Activated CD4-positive, alpha-beta T cell treated with anti-CD3 and anti-CD28 coated beads, Interleukin-2, amount 10 ng/mL, durations not matched to agents 7 days and 5 days (primary cell): ENCODE results near the gene CYP24A1. TPM values are rescaled to one million over a fixed set of nuclear protein-coding genes. Genes with fewer than 3 reads are reported as not detected.
"Not testable (repeated sequence)": the region's sequence is repeated elsewhere in the genome, so short reads cannot be mapped to it uniquely, and the experiment has no call there.

Source experiments
- CTCF ChIA-PET: fragments of 350-600 bp; sonication (Branson Sonifier 250); formaldehyde crosslinking; loops from one replicate; lab custom pipeline; 2021; ENCODE audit warnings: antibody characterized with exemption; lab: Charles Lee
- POLR2A ChIA-PET: fragments of 350-600 bp; sonication (Branson Sonifier 250); formaldehyde crosslinking; loops from one replicate; lab custom pipeline; 2021; ENCODE audit warnings: antibody characterized with exemption; lab: Charles Lee
- DNase-seq: peaks from one replicate; pipeline ENCODE4 v3.0.0-alpha.2; 2020
- H3K27ac Mint-ChIP-seq: one replicate; pipeline ENCODE4 v1.8.0; 2021; ENCODE audit warnings: mild to moderate bottlenecking, moderate library complexity, mixed read lengths
- H3K27me3 Mint-ChIP-seq: one replicate; pipeline ENCODE4 v1.8.0; 2021; ENCODE audit warnings: mixed read lengths
- H3K36me3 Mint-ChIP-seq: one replicate; pipeline ENCODE4 v1.8.0; 2021; ENCODE audit warnings: low read depth, mixed read lengths
- H3K4me1 Mint-ChIP-seq: one replicate; pipeline ENCODE4 v1.8.0; 2021; ENCODE audit warnings: mixed read lengths
- H3K4me3 Mint-ChIP-seq: one replicate; pipeline ENCODE4 v1.8.0; 2021; ENCODE audit warnings: mild to moderate bottlenecking, moderate library complexity, mixed read lengths
- H3K9me3 Mint-ChIP-seq: one replicate; pipeline ENCODE4 v1.8.0; 2021; ENCODE audit warnings: mixed read lengths
- total RNA-seq, 2 experiments: library from RNA; stranded (reverse); gene quantifications; one replicate each; pipeline ENCODE4 v1.2.3, GENCODE V29; 2021

Gene CYP24A1
- total RNA-seq, 2 experiments from 2014 or later = not detected

GRCh38 chr20:54140927-54141566 lies 32.7 kb downstream of the CYP24A1 start:
- H3K4me1 Mint-ChIP-seq = no peaks in the 10 kb centered on the region
- H3K27me3 Mint-ChIP-seq = peaks cover 12% of the 10 kb centered on the region
- ChIA-PET POLR2A (no interaction called here), CTCF (no interaction called here)
- DNase-seq = no peak
- H3K27ac Mint-ChIP-seq = no peak overlapping the region
- H3K9me3 Mint-ChIP-seq = no peaks in the 10 kb centered on the region
- H3K4me3 Mint-ChIP-seq = no peak overlapping the region
- no peaks in the 10 kb centered on the region for H3K36me3 Mint-ChIP-seq

- Mint-ChIP-seq H3K27ac (no peak overlapping the region), H3K4me1 (no peaks in the 10 kb centered on the region), H3K36me3 (no peaks in the 10 kb centered on the region), H3K4me3 (no peak overlapping the region), H3K27me3 (peaks cover 12% of the 10 kb centered on the region), H3K9me3 (no peaks in the 10 kb centered on the region)
- POLR2A ChIA-PET = no interaction called here
- CTCF ChIA-PET = no interaction called here
- DNase-seq = no peak
These were observed 33.3 kb downstream of the CYP24A1 start for GRCh38 chr20:54140486-54140885.

- Mint-ChIP-seq H3K4me3 (no peak overlapping the region), H3K36me3 (no peaks in the 10 kb centered on the region), H3K4me1 (no peaks in the 10 kb centered on the region), H3K27me3 (peaks cover 12% of the 10 kb centered on the region), H3K27ac (no peak overlapping the region), H3K9me3 (no peaks in the 10 kb centered on the region)
- ChIA-PET POLR2A (no interaction called here), CTCF (no interaction called here)
- DNase-seq = no peak
These were observed 33.7 kb downstream of the CYP24A1 start for GRCh38 chr20:54140067-54140466.

- no peaks in the 10 kb centered on the region for H3K9me3 Mint-ChIP-seq
- no peak overlapping the region for H3K4me3 Mint-ChIP-seq
- ChIA-PET CTCF (no interaction called here), POLR2A (no interaction called here)
- no peaks in the 10 kb centered on the region for H3K4me1 Mint-ChIP-seq
- H3K36me3 Mint-ChIP-seq = no peaks in the 10 kb centered on the region
- peaks cover 12% of the 10 kb centered on the region for H3K27me3 Mint-ChIP-seq
- H3K27ac Mint-ChIP-seq = no peak overlapping the region
- no peak for DNase-seq
These were observed 34.6 kb downstream of the CYP24A1 start for GRCh38 chr20:54139188-54139587.

- Mint-ChIP-seq H3K4me1 (no peaks in the 10 kb centered on the region), H3K4me3 (no peak overlapping the region), H3K9me3 (no peaks in the 10 kb centered on the region), H3K27me3 (peaks cover 12% of the 10 kb centered on the region), H3K36me3 (no peaks in the 10 kb centered on the region), H3K27ac (no peak overlapping the region)
- CTCF ChIA-PET = interaction anchor here (1.1 kb wide), 1 partner anchor 10 kb away, joined by 3 read pairs; no protein-coding TSS in a partner anchor
- no peak for DNase-seq
- POLR2A ChIA-PET = no interaction called here
These were observed 35.4 kb downstream of the CYP24A1 start for GRCh38 chr20:54138427-54138826.

- H3K4me3 Mint-ChIP-seq = no peak overlapping the region
- no peak overlapping the region for H3K27ac Mint-ChIP-seq
- DNase-seq = no peak
- peaks cover 10% of the 10 kb centered on the region for H3K27me3 Mint-ChIP-seq
- POLR2A ChIA-PET = no interaction called here
- no peaks in the 10 kb centered on the region for H3K9me3 Mint-ChIP-seq
- no peaks in the 10 kb centered on the region for H3K4me1 Mint-ChIP-seq
- CTCF ChIA-PET = no interaction called here
- H3K36me3 Mint-ChIP-seq = no peaks in the 10 kb centered on the region
These were observed 36.7 kb downstream of the CYP24A1 start for GRCh38 chr20:54137115-54137514.

- Mint-ChIP-seq H3K27me3 (no peaks in the 10 kb centered on the region), H3K4me3 (no peak overlapping the region), H3K9me3 (peaks cover 1% of the 10 kb centered on the region), H3K36me3 (no peaks in the 10 kb centered on the region), H3K27ac (no peak overlapping the region), H3K4me1 (no peaks in the 10 kb centered on the region)
- CTCF ChIA-PET = no interaction called here
- POLR2A ChIA-PET = no interaction called here
- no peak for DNase-seq
These were observed 39.2 kb downstream of the CYP24A1 start for GRCh38 chr20:54134445-54135220.

- Mint-ChIP-seq H3K36me3 (no peaks in the 10 kb centered on the region), H3K27ac (no peak overlapping the region), H3K27me3 (no peaks in the 10 kb centered on the region), H3K4me1 (no peaks in the 10 kb centered on the region), H3K9me3 (peaks cover 5% of the 10 kb centered on the region), H3K4me3 (no peak overlapping the region)
- no peak for DNase-seq
- POLR2A ChIA-PET = no interaction called here
- CTCF ChIA-PET = no interaction called here
These were observed 40.1 kb downstream of the CYP24A1 start for GRCh38 chr20:54133434-54134427.

- no peaks in the 10 kb centered on the region for H3K4me1 Mint-ChIP-seq
- ChIA-PET POLR2A (no interaction called here), CTCF (interaction anchor here (0.6 kb wide), 1 partner anchor 845 kb away, joined by 3 read pairs; no protein-coding TSS in a partner anchor)
- no peaks in the 10 kb centered on the region for H3K27me3 Mint-ChIP-seq
- H3K9me3 Mint-ChIP-seq = peaks cover 5% of the 10 kb centered on the region
- no peak overlapping the region for H3K4me3 Mint-ChIP-seq
- no peak overlapping the region for H3K27ac Mint-ChIP-seq
- H3K36me3 Mint-ChIP-seq = no peaks in the 10 kb centered on the region
- DNase-seq = no peak
These were observed 41.0 kb downstream of the CYP24A1 start for GRCh38 chr20:54132612-54133433.

- POLR2A ChIA-PET = no interaction called here
- no peak for DNase-seq
- H3K36me3 Mint-ChIP-seq = no peaks in the 10 kb centered on the region
- no peaks in the 10 kb centered on the region for H3K27me3 Mint-ChIP-seq
- no peak overlapping the region for H3K27ac Mint-ChIP-seq
- H3K9me3 Mint-ChIP-seq = peaks cover 5% of the 10 kb centered on the region
- CTCF ChIA-PET = interaction anchor here (0.6 kb wide), 1 partner anchor 844 kb away, joined by 3 read pairs; no protein-coding TSS in a partner anchor
- no peak overlapping the region for H3K4me3 Mint-ChIP-seq
- no peaks in the 10 kb centered on the region for H3K4me1 Mint-ChIP-seq
These were observed 41.8 kb downstream of the CYP24A1 start for GRCh38 chr20:54131675-54132611.

GRCh38 chr20:54131125-54131524 lies 42.7 kb downstream of the CYP24A1 start:
- H3K9me3 Mint-ChIP-seq, H3K36me3 Mint-ChIP-seq, H3K27ac Mint-ChIP-seq, H3K4me3 Mint-ChIP-seq, CTCF ChIA-PET, POLR2A ChIA-PET, H3K27me3 Mint-ChIP-seq, H3K4me1 Mint-ChIP-seq, DNase-seq: not testable (repeated sequence)
